Activated B cell treated with CpG ODN at 0.5 μM for 24 hours (primary cell): ENCODE data around the gene KLHL29. TPM values are rescaled to one million over a fixed set of nuclear protein-coding genes. Genes with fewer than 3 reads are reported as not detected.

Experiments
- ATAC-seq: fragments of 200-7000 bp; cut with Tn5 transposase; one replicate; pipeline ENCODE4 v1.10.0; 2021; ENCODE audit warnings: low read depth, mild to moderate bottlenecking, moderate library complexity
- CTCF ChIA-PET: fragments of 350-600 bp; sonication (Branson Sonifier 250); formaldehyde crosslinking; loops from one replicate; lab custom pipeline; 2021; ENCODE audit warnings: antibody characterized with exemption; lab: Charles Lee
- POLR2A ChIA-PET: fragments of 350-600 bp; sonication (Branson Sonifier 250); formaldehyde crosslinking; loops from one replicate; lab custom pipeline; 2021; ENCODE audit warnings: antibody characterized with exemption; lab: Charles Lee
- DNase-seq: peaks from one replicate; pipeline ENCODE4 v3.0.0; 2022
- H3K27ac Mint-ChIP-seq: one replicate; pipeline ENCODE4 v1.8.0; 2020; ENCODE audit warnings: mixed read lengths
- H3K27me3 Mint-ChIP-seq: one replicate; pipeline ENCODE4 v1.8.0; 2021; ENCODE audit warnings: mixed read lengths
- H3K36me3 Mint-ChIP-seq: one replicate; pipeline ENCODE4 v1.8.0; 2021; ENCODE audit warnings: low read depth, mixed read lengths
- H3K4me1 Mint-ChIP-seq: one replicate; pipeline ENCODE4 v1.8.0; 2021; ENCODE audit warnings: mixed read lengths
- H3K4me3 Mint-ChIP-seq: one replicate; pipeline ENCODE4 v1.8.0; 2020; ENCODE audit warnings: mild to moderate bottlenecking, mixed read lengths
- H3K9me3 Mint-ChIP-seq: one replicate; pipeline ENCODE4 v1.8.0; 2020; ENCODE audit warnings: mixed read lengths
- intact Hi-C: fragments of 100-400 bp; cut with micrococcal nuclease; formaldehyde crosslinking; loops from one replicate; pipeline ENCODE4 v1.15.1; 2024
- total RNA-seq: library from RNA; stranded (reverse); gene quantifications from 2 replicates; pipeline ENCODE4 v1.2.3, GENCODE V29; 2022
- TF ChIP-seq, protein P1 (sequence below): fragments of 200-600 bp; IDR thresholded peaks from one replicate; pipeline ENCODE4 v1.8.0; 2022; ENCODE audit warnings: antibody characterized with exemption, mild to moderate bottlenecking

Gene KLHL29
- total RNA-seq, 1 donor from 2014 or later = 2.5 TPM

DNA sequence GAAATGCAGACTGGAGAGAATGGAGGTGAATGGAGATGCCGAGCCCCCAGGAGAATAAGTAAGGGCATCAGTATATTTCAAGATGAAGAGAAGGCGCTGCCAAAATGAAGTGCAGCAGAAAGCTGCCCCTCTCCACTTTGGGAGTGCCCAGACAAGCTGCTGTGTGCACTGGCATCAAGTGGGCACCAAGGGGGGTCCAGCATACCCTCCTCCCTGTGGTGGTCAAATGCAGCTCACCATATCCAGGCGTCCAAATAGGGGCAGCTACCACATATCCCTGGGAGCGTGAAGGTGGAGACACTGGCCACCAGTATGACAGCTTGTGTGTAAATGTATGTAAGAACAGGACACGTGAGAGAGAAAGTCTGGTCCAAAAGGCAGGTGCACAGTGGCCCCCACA lies 236.6 kb downstream of the KLHL29 start:
- DNase-seq (no peak), ATAC-seq (no peak)
- TF ChIP-seq, protein P1, sequence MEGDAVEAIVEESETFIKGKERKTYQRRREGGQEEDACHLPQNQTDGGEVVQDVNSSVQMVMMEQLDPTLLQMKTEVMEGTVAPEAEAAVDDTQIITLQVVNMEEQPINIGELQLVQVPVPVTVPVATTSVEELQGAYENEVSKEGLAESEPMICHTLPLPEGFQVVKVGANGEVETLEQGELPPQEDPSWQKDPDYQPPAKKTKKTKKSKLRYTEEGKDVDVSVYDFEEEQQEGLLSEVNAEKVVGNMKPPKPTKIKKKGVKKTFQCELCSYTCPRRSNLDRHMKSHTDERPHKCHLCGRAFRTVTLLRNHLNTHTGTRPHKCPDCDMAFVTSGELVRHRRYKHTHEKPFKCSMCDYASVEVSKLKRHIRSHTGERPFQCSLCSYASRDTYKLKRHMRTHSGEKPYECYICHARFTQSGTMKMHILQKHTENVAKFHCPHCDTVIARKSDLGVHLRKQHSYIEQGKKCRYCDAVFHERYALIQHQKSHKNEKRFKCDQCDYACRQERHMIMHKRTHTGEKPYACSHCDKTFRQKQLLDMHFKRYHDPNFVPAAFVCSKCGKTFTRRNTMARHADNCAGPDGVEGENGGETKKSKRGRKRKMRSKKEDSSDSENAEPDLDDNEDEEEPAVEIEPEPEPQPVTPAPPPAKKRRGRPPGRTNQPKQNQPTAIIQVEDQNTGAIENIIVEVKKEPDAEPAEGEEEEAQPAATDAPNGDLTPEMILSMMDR = no peak
- H3K27ac Mint-ChIP-seq = no peak overlapping the region
- intact Hi-C loops = no loop called here
- H3K36me3 Mint-ChIP-seq = no peaks in the 10 kb centered on the region
- peaks cover 11% of the 10 kb centered on the region for H3K9me3 Mint-ChIP-seq
- CTCF ChIA-PET = no interaction called here
- H3K4me3 Mint-ChIP-seq = no peak overlapping the region
- POLR2A ChIA-PET = no interaction called here
- no peaks in the 10 kb centered on the region for H3K4me1 Mint-ChIP-seq
- no peaks in the 10 kb centered on the region for H3K27me3 Mint-ChIP-seq

DNA sequence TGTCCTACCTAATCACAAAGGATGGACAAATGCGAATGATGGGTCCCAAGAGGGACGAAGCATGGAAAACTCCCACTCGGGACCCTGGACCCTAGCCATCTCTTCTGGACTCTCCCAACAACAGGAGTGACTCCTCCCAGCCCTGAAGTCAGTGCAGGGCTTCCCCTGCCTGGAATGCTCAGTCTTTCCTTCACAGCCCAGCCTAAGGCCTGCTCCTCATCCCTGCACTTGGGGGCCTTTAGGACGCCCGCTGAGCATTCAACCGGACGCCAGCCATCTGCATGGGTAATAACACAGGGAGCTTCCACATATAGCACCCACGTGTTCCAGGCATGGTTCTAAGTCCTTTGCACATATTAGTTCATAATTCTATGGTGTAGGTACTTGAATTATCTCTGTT lies 237.5 kb downstream of the KLHL29 start:
- CTCF ChIA-PET = no interaction called here
- Mint-ChIP-seq H3K9me3 (peaks cover 11% of the 10 kb centered on the region), H3K27me3 (no peaks in the 10 kb centered on the region), H3K36me3 (no peaks in the 10 kb centered on the region), H3K27ac (no peak overlapping the region), H3K4me1 (no peaks in the 10 kb centered on the region), H3K4me3 (no peak overlapping the region)
- intact Hi-C loops = no loop called here
- POLR2A ChIA-PET = no interaction called here
- TF ChIP-seq, protein P1 = no peak
- ATAC-seq (no peak), DNase-seq (no peak)

DNA sequence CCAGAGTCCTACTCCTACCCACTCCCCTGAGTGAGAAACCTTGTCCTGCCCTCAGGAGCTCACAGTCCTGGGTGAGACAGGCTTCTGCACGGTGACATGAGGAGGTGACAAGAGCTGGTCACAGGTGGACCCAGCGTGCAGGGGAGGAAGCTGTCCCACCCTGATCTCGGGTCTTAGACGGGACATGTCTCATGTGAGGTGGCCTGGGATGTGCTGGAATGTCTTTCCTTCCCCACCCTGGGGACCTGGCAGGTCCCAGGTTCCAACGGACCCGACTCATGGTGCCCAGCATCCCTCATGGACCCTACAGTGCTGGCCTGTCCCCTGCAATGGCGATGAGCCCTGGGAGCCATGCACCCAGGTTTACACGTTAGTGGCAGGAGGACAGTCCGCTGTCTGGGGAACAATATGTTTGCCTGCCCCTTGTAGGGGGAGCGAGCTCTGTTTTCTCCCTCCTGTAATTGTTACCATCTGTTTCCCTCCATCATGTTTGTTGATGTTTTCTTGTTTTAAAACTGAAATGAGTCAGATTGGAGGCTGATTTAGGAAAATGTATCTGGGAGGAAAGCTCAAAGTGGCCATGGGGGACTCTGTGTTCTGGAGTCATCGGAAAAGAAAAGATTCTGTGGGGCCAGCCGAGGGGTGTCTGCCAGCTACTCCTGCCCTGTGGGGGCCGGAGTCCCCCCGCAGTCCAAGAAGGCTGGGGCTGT lies 238.1 kb downstream of the KLHL29 start:
- Mint-ChIP-seq H3K27ac (no peak overlapping the region), H3K36me3 (no peaks in the 10 kb centered on the region), H3K4me1 (no peaks in the 10 kb centered on the region), H3K27me3 (no peaks in the 10 kb centered on the region), H3K9me3 (peaks cover 11% of the 10 kb centered on the region), H3K4me3 (no peak overlapping the region)
- intact Hi-C loops = no loop called here
- CTCF ChIA-PET = no interaction called here
- POLR2A ChIA-PET = no interaction called here
- ATAC-seq (no peak), DNase-seq (no peak)
- TF ChIP-seq, protein P1 = no peak

DNA sequence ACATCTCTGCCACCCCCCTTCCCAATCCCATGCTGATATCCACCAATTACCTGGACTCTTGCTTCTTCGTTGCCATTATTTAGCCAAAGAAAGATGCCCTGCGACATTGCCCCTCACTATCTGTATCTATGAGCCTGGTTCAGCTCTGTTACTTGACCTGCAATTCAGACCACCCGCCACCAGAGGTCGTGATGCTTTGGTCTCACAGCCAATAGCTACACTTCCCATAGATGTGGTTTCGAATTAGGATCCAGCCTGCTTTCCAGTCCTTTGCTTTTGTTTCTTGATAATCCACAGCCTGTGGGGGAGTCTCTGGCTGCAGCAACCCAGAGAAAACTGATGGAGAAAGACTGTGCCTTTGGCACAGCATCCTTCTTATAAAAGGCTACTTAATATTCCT lies 239.4 kb downstream of the KLHL29 start:
- CTCF ChIA-PET = no interaction called here
- no peak for DNase-seq

DNA sequence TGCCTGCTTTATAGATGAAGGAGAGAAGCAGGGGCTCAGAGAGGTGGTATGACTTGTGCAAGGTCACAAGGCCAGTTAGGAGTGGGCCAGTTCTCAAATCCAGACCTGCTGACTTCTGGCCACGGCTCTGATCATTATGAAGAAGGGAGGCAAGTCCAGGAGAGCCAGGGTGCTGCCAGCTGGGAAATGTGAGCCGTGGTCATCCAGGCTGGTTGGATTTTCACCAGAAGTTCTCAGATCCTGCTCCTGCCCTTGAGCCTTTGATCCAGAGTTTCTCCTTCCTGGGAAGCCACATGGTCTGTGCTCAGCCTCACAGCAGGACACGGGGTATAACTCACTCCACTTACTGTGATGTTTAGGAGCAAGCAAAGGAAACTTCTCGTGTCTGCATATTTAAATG lies 239.9 kb downstream of the KLHL29 start:
- ChIA-PET POLR2A (no interaction called here), CTCF (no interaction called here)
- no peak overlapping the region for H3K4me3 Mint-ChIP-seq
- no peaks in the 10 kb centered on the region for H3K4me1 Mint-ChIP-seq
- ATAC-seq (no peak), DNase-seq (no peak)
- no peaks in the 10 kb centered on the region for H3K27me3 Mint-ChIP-seq
- H3K9me3 Mint-ChIP-seq = peaks cover 11% of the 10 kb centered on the region
- no peaks in the 10 kb centered on the region for H3K36me3 Mint-ChIP-seq
- TF ChIP-seq, protein P1 = no peak
- intact Hi-C loops = no loop called here
- no peak overlapping the region for H3K27ac Mint-ChIP-seq

More for the DNA sequence above, 239.4 kb downstream of the KLHL29 start:
- peaks cover 11% of the 10 kb centered on the region for H3K9me3 Mint-ChIP-seq
- no peak overlapping the region for H3K27ac Mint-ChIP-seq
- H3K4me1 Mint-ChIP-seq = no peaks in the 10 kb centered on the region
- H3K27me3 Mint-ChIP-seq = no peaks in the 10 kb centered on the region
- H3K4me3 Mint-ChIP-seq = no peak overlapping the region
- no peaks in the 10 kb centered on the region for H3K36me3 Mint-ChIP-seq
- POLR2A ChIA-PET = no interaction called here
- no peak for ATAC-seq
- TF ChIP-seq, protein P1 = no peak
- intact Hi-C loops = no loop called here
